WTC11 (cell line): Measurements from ENCODE around the gene EEF1AKMT1. TPM values are rescaled to one million over a fixed set of nuclear protein-coding genes. Genes with fewer than 3 reads are reported as not detected.

Experiments used
- ATAC-seq: fragments of 200-7000 bp; cut with Tn5 transposase; 2 replicates; pipeline ENCODE4 v1.10.0; 2021; ENCODE audit warnings: mild to moderate bottlenecking, moderate library complexity
- CTCF ChIA-PET: fragments of 300-600 bp; sonication (Branson Sonifier 250); formaldehyde crosslinking; loops from one replicate; lab custom pipeline; 2021; ENCODE audit warnings: antibody characterized with exemption; lab: Charles Lee
- POLR2A ChIA-PET: fragments of 350-600 bp; sonication (Branson Sonifier 250); formaldehyde crosslinking; loops from one replicate; lab custom pipeline; 2021; ENCODE audit warnings: antibody characterized with exemption; lab: Charles Lee
- DNase-seq: peaks from one replicate; pipeline ENCODE4 v3.0.0; 2021; ENCODE audit warnings: low spot score
- H3K27ac Mint-ChIP-seq: 2 replicates; pipeline ENCODE4 v1.8.0; 2021; ENCODE audit warnings: mixed read lengths
- H3K27me3 Mint-ChIP-seq: 2 replicates; pipeline ENCODE4 v1.8.0; 2021; ENCODE audit warnings: low read depth, mild to moderate bottlenecking, moderate library complexity, mixed read lengths
- H3K36me3 Mint-ChIP-seq: 2 replicates; pipeline ENCODE4 v1.8.0; 2021; ENCODE audit warnings: mixed read lengths
- H3K4me1 Mint-ChIP-seq: 2 replicates; pipeline ENCODE4 v1.8.0; 2022; ENCODE audit warnings: mixed read lengths
- H3K4me3 Mint-ChIP-seq: 2 replicates; pipeline ENCODE4 v1.8.0; 2021; ENCODE audit warnings: mild to moderate bottlenecking, moderate library complexity, mixed read lengths
- H3K9me3 Mint-ChIP-seq: 2 replicates; pipeline ENCODE4 v1.8.0; 2021; ENCODE audit warnings: mixed read lengths
- AR ChIP-seq: fragments of 250-450 bp; sonication (Bioruptor Pico); IDR thresholded peaks from 2 replicates; pipeline ENCODE4 v1.9.0; 2021; ENCODE audit warnings: mild to moderate bottlenecking
- ATF3 ChIP-seq: sonication (generic); formaldehyde crosslinking; conservative IDR thresholded peaks from 2 replicates; pipeline ENCODE4 v1.8.1; 2022; ENCODE audit warnings: mild to moderate bottlenecking, missing genetic modification reagents
- CBFB ChIP-seq: sonication (generic); formaldehyde crosslinking; IDR thresholded peaks from 2 replicates; pipeline ENCODE4 v1.8.1; 2022; ENCODE audit warnings: mild to moderate bottlenecking, low read depth, missing genetic modification reagents
- CREB1 ChIP-seq: sonication (generic); formaldehyde crosslinking; IDR thresholded peaks from 2 replicates; pipeline ENCODE4 v1.8.0; 2023; ENCODE audit warnings: mild to moderate bottlenecking, missing genetic modification reagents
- CREM ChIP-seq: sonication (generic); formaldehyde crosslinking; IDR thresholded peaks from 2 replicates; pipeline ENCODE4 v1.8.1; 2022; ENCODE audit warnings: mild to moderate bottlenecking, missing genetic modification reagents, moderate library complexity
- E2F1 ChIP-seq: sonication (generic); formaldehyde crosslinking; IDR thresholded peaks from 2 replicates; pipeline ENCODE4 v1.8.0; 2022; ENCODE audit warnings: mild to moderate bottlenecking, missing genetic modification reagents
- E2F5 ChIP-seq: sonication (generic); formaldehyde crosslinking; IDR thresholded peaks from 2 replicates; pipeline ENCODE4 v1.8.1; 2022; ENCODE audit warnings: mild to moderate bottlenecking, moderate library complexity, missing genetic modification reagents
- EMX1 ChIP-seq: fragments of 250-450 bp; sonication (Bioruptor Pico); IDR thresholded peaks from 2 replicates; pipeline ENCODE4 v1.8.0; 2021; ENCODE audit warnings: mild to moderate bottlenecking
- GRHL2 ChIP-seq: fragments of 250-450 bp; sonication (Bioruptor Pico); IDR thresholded peaks from 2 replicates; pipeline ENCODE4 v1.8.0; 2022; ENCODE audit warnings: mild to moderate bottlenecking, moderate library complexity; ENCODE audit not compliant: insufficient replicate concordance, severe bottlenecking
- MAX ChIP-seq: sonication (generic); formaldehyde crosslinking; IDR thresholded peaks from 2 replicates; pipeline ENCODE4 v1.8.0; 2022; ENCODE audit warnings: mild to moderate bottlenecking, missing genetic modification reagents
- NFATC4 ChIP-seq: fragments of 250-450 bp; sonication (Bioruptor Pico); IDR thresholded peaks from 2 replicates; pipeline ENCODE4 v1.9.0; 2021; ENCODE audit warnings: mild to moderate bottlenecking
- NFYB ChIP-seq: sonication (generic); formaldehyde crosslinking; conservative IDR thresholded peaks from 2 replicates; pipeline ENCODE4 v1.8.0; 2022; ENCODE audit warnings: low read depth, missing genetic modification reagents
- OVOL2 ChIP-seq: fragments of 250-450 bp; sonication (Bioruptor Pico); IDR thresholded peaks from 2 replicates; pipeline ENCODE4 v1.9.0; 2021; ENCODE audit warnings: mild to moderate bottlenecking, borderline replicate concordance
- PRDM15 ChIP-seq: sonication (generic); formaldehyde crosslinking; IDR thresholded peaks from 2 replicates; pipeline ENCODE4 v1.8.0; 2022; ENCODE audit warnings: missing genetic modification reagents
- SMAD4 ChIP-seq: sonication (generic); formaldehyde crosslinking; IDR thresholded peaks from 2 replicates; pipeline ENCODE4 v1.8.0; 2022; ENCODE audit warnings: mild to moderate bottlenecking, missing genetic modification reagents
- SP1 ChIP-seq: sonication (generic); formaldehyde crosslinking; conservative IDR thresholded peaks from 2 replicates; pipeline ENCODE4 v1.8.1; 2022; ENCODE audit warnings: missing genetic modification reagents
- STAT6 ChIP-seq: sonication (generic); formaldehyde crosslinking; conservative IDR thresholded peaks from 2 replicates; pipeline ENCODE4 v1.8.1; 2023; ENCODE audit warnings: mild to moderate bottlenecking, low read depth, missing genetic modification reagents, moderate library complexity
- TEAD1 ChIP-seq: sonication (generic); formaldehyde crosslinking; IDR thresholded peaks from 2 replicates; pipeline ENCODE4 v1.8.0; 2022; ENCODE audit warnings: mild to moderate bottlenecking, missing genetic modification reagents
- TP53 ChIP-seq: sonication (generic); formaldehyde crosslinking; IDR thresholded peaks from 2 replicates; pipeline ENCODE4 v1.8.1; 2023; ENCODE audit warnings: mild to moderate bottlenecking, missing genetic modification reagents
- ZBTB43 ChIP-seq: sonication (generic); formaldehyde crosslinking; IDR thresholded peaks from 2 replicates; pipeline ENCODE4 v1.8.1; 2023; ENCODE audit warnings: mild to moderate bottlenecking, missing genetic modification reagents
- ZNF232 ChIP-seq: sonication (generic); formaldehyde crosslinking; IDR thresholded peaks from 2 replicates; pipeline ENCODE4 v1.8.0; 2022; ENCODE audit warnings: mild to moderate bottlenecking, missing genetic modification reagents
- ZNF396 ChIP-seq: fragments of 250-450 bp; sonication (Bioruptor Pico); IDR thresholded peaks from 2 replicates; pipeline ENCODE4 v1.8.0; 2021; ENCODE audit warnings: mild to moderate bottlenecking, moderate library complexity, borderline replicate concordance
- total RNA-seq: library from RNA; stranded (reverse); gene quantifications from 3 replicates; pipeline ENCODE4 v1.2.3, GENCODE V29; 2021

The EEF1AKMT1 gene
- total RNA-seq, 1 experiment from 2014 or later: 2.6 TPM

GRCh38 chr13:20702530-20702914 lies 71.2 kb downstream of the EEF1AKMT1 start:
- peak overlapping the region; percentile 87 for H3K4me3 Mint-ChIP-seq
- CTCF ChIA-PET: interaction anchor here (1.0 to 1.4 kb wide), 2 partner anchors 9 to 210 kb away, joined by 3 to 4 read pairs; no protein-coding TSS in a partner anchor
- no peaks in the 10 kb centered on the region for H3K9me3 Mint-ChIP-seq
- no peak overlapping the region for H3K27ac Mint-ChIP-seq
- no peak for ATAC-seq
- H3K36me3 Mint-ChIP-seq: no peaks in the 10 kb centered on the region
- H3K4me1 Mint-ChIP-seq: peaks cover 10% of the 10 kb centered on the region
- POLR2A ChIA-PET: no interaction called here
- TF ChIP-seq NFYB (CRISPR knock-in tag) (no peak), TEAD1 (CRISPR knock-in tag) (no peak), SP1 (CRISPR knock-in tag) (no peak), TP53 (CRISPR knock-in tag) (no peak), CBFB (CRISPR knock-in tag) (no peak), GRHL2 (no peak), E2F1 (CRISPR knock-in tag) (no peak), ATF3 (CRISPR knock-in tag) (no peak), EMX1 (CRISPR knock-in tag) (no peak), CREB1 (CRISPR knock-in tag) (no peak), OVOL2 (CRISPR knock-in tag) (no peak), AR (CRISPR knock-in tag) (no peak), ZBTB43 (CRISPR knock-in tag) (no peak)
- TF ChIP-seq, all 79 proteins: peak for 0
- DNase-seq: no peak
- H3K27me3 Mint-ChIP-seq: peaks cover 47% of the 10 kb centered on the region

- Mint-ChIP-seq H3K27me3 (peaks cover 47% of the 10 kb centered on the region), H3K4me3 (no peak overlapping the region), H3K4me1 (peaks cover 10% of the 10 kb centered on the region), H3K36me3 (no peaks in the 10 kb centered on the region), H3K27ac (no peak overlapping the region), H3K9me3 (no peaks in the 10 kb centered on the region)
- ATAC-seq (no peak), DNase-seq (no peak)
- ChIA-PET CTCF (interaction anchor here (1.4 kb wide), 1 partner anchor 209 kb away, joined by 3 read pairs; no protein-coding TSS in a partner anchor), POLR2A (no interaction called here)
- TF ChIP-seq STAT6 (CRISPR knock-in tag) (no peak), ZNF396 (CRISPR knock-in tag) (no peak), SMAD4 (CRISPR knock-in tag) (no peak), NFATC4 (CRISPR knock-in tag) (no peak), MAX (CRISPR knock-in tag) (no peak), E2F5 (CRISPR knock-in tag) (no peak), PRDM15 (no peak), CREM (CRISPR knock-in tag) (no peak), ZNF232 (CRISPR knock-in tag) (no peak)
Observed at GRCh38 chr13:20701461-20701860, 72.3 kb downstream of the EEF1AKMT1 start.
